Endothelial cell of umbilical vein (primary cell): ENCODE measurements around the gene TAS1R3. TPM values are rescaled to one million over a fixed set of nuclear protein-coding genes. Genes with fewer than 3 reads are reported as not detected.

ENCODE experiments used
- BruUV-seq: library from RNA; stranded (reverse); fragments of 400-500 nt; replicated peaks from 2 replicates; lab custom pipeline; 2021; lab: Mats Ljungman, UMichigan
- CTCF ChIA-PET: fragments of 300-600, 350-600 bp; sonication (Branson Sonifier 250); formaldehyde crosslinking; loops from one replicate; lab custom pipeline; 2021; ENCODE audit warnings: antibody characterized with exemption, inconsistent platforms; lab: Charles Lee
- POLR2A ChIA-PET: fragments of 300-600, 350-600 bp; sonication (Branson Sonifier 250); formaldehyde crosslinking; loops from one replicate; lab custom pipeline; 2021; ENCODE audit warnings: antibody characterized with exemption, inconsistent platforms; lab: Charles Lee
- DNase-seq: peaks from one replicate; pipeline ENCODE4 v3.0.0-alpha.2; 2011; ENCODE audit warnings: low read depth, low spot score
- FAIRE-seq: peaks from 2 replicates; lab custom pipeline; 2011; peaks lifted over from hg19 to GRCh38; lab: Jason Lieb, UNC
- H2AFZ ChIP-seq: 2 replicates; pipeline ENCODE4 v1.6.0; 2012; ENCODE audit warnings: low read depth, low read length, control low read depth, inconsistent platforms
- H3K27ac ChIP-seq: 2 replicates; pipeline ENCODE4 v1.5.1; 2011; ENCODE audit warnings: low read depth, mild to moderate bottlenecking, control low read depth, low read length, moderate library complexity; ENCODE audit not compliant: insufficient read depth
- H3K27me3 ChIP-seq, 2 experiments: 2 replicates each; pipeline versions ENCODE4 v1.6.0 to v1.6.1; 2011; ENCODE audit warnings: low read length in 2 of 2, mixed read lengths in 1 of 2; ENCODE audit not compliant: control insufficient read depth in 2 of 2, insufficient read depth in 2 of 2
- H3K36me3 ChIP-seq, 2 experiments: 2 replicates in 1 of 2; 3 replicates in 1 of 2; pipeline ENCODE4 v1.5.1; 2011; ENCODE audit warnings: low read length in 2 of 2, mild to moderate bottlenecking in 1 of 2, moderate library complexity in 1 of 2; ENCODE audit not compliant: control insufficient read depth in 2 of 2, insufficient read depth in 2 of 2; ENCODE audit errors: extremely low read depth in 1 of 2
- H3K4me1 ChIP-seq: 3 replicates; pipeline ENCODE4 v1.5.1; 2011; ENCODE audit warnings: mild to moderate bottlenecking, low read length; ENCODE audit not compliant: control insufficient read depth, insufficient read depth; ENCODE audit errors: extremely low read depth
- H3K4me2 ChIP-seq: 2 replicates; pipeline ENCODE4 v1.6.1; 2011; ENCODE audit warnings: low read length, control low read depth, mixed read lengths; ENCODE audit not compliant: insufficient read depth
- H3K4me3 ChIP-seq, 3 experiments: fragments of 200-600 bp in 1 of 3; sonication (generic), shearing (Covaris generic) in 1 of 3; replicated peaks in 1 of 3; 2 replicates each; pipeline ENCODE4 v1.5.1; 2011 to 2016; ENCODE audit warnings: control low read depth in 3 of 3, low read length in 3 of 3, mild to moderate bottlenecking in 2 of 3, inconsistent platforms in 1 of 3, low read depth in 1 of 3, moderate library complexity in 1 of 3; ENCODE audit not compliant: insufficient read depth in 1 of 3
- H3K79me2 ChIP-seq: 2 replicates; pipeline ENCODE4 v1.6.0; 2012; ENCODE audit warnings: low read length, inconsistent platforms; ENCODE audit not compliant: control insufficient read depth, insufficient read depth
- H3K9ac ChIP-seq: replicated peaks from 2 replicates; pipeline ENCODE3; 2011; ENCODE audit warnings: low read length, control low read depth; ENCODE audit not compliant: insufficient read depth; ENCODE audit errors: extremely low read depth
- H3K9me1 ChIP-seq: replicated peaks from 3 replicates; pipeline ENCODE4 v1.6.0; 2011; ENCODE audit warnings: mild to moderate bottlenecking, low read length; ENCODE audit not compliant: control insufficient read depth, insufficient read depth; ENCODE audit errors: extremely low read depth
- H3K9me3 ChIP-seq: replicated peaks from 2 replicates; pipeline ENCODE4 v1.5.1; 2012; ENCODE audit warnings: low read length, inconsistent platforms; ENCODE audit not compliant: control insufficient read depth, insufficient read depth
- H4K20me1 ChIP-seq: replicated peaks from 2 replicates; pipeline ENCODE3; 2011; ENCODE audit warnings: mild to moderate bottlenecking, low read length; ENCODE audit not compliant: control insufficient read depth, insufficient read depth; ENCODE audit errors: extremely low read depth
- CTCF ChIP-seq, 2 donors: IDR thresholded peaks; 1 replicate in 1 of 2; 2 replicates in 1 of 2; pipeline ENCODE4 v1.5.1; 2011; ENCODE audit warnings: low read length in 2 of 2, mild to moderate bottlenecking in 2 of 2, moderate library complexity in 2 of 2, control low read depth in 1 of 2, inconsistent platforms in 1 of 2, low read depth in 1 of 2; ENCODE audit not compliant: insufficient read depth in 1 of 2; ENCODE audit errors: extremely low read depth in 1 of 2
- EZH2 ChIP-seq: IDR thresholded peaks from 2 replicates; pipeline ENCODE4 v1.6.1; 2012; ENCODE audit warnings: borderline replicate concordance, low read depth, mild to moderate bottlenecking, moderate library complexity, low read length, inconsistent platforms; ENCODE audit not compliant: severe bottlenecking
- FOS ChIP-seq: IDR thresholded peaks from 2 replicates; pipeline ENCODE4 v1.6.1; 2011; ENCODE audit warnings: mild to moderate bottlenecking, low read length, moderate library complexity, borderline replicate concordance; ENCODE audit not compliant: insufficient read depth
- GATA2 ChIP-seq: IDR thresholded peaks from 2 replicates; pipeline ENCODE4 v1.7.0; 2011; ENCODE audit warnings: low read depth, mild to moderate bottlenecking, moderate library complexity, mixed read lengths, low read length; ENCODE audit not compliant: insufficient read length, insufficient read depth
- JUN ChIP-seq: IDR thresholded peaks from 2 replicates; pipeline ENCODE4 v1.6.1; 2011; ENCODE audit warnings: borderline replicate concordance, low read depth; ENCODE audit not compliant: insufficient read length, insufficient read depth
- MYC ChIP-seq: IDR thresholded peaks from one replicate; pipeline ENCODE4 v1.6.1; 2011; ENCODE audit warnings: mild to moderate bottlenecking, low read depth, low read length
- POLR2A ChIP-seq: IDR thresholded peaks from 2 replicates; pipeline ENCODE4 v1.6.1; 2012; ENCODE audit warnings: low read depth, mild to moderate bottlenecking, control low read depth, low read length
- POLR2AphosphoS5 ChIP-seq: IDR thresholded peaks from 2 replicates; pipeline ENCODE4 v1.6.1; 2012; ENCODE audit warnings: low read depth, mild to moderate bottlenecking, control low read depth, low read length, moderate library complexity; ENCODE audit not compliant: insufficient read depth
- dilution Hi-C: fragments of 300-500 bp; cut with MboI; formaldehyde crosslinking; loops from one replicate; pipeline ENCODE4 v1.15.0; 2019; ENCODE audit warnings: low sequenced_read_pairs; ENCODE audit not compliant: extremely low pct_ligation_motif_present
- intact Hi-C: fragments of 100-400 bp; cut with micrococcal nuclease; formaldehyde crosslinking; loops from one replicate; pipeline ENCODE4 v1.10.0; 2022
- polyA plus RNA-seq, 4 experiments: library from polyadenylated mRNA; depleted of rRNA in 3 of 4; stranded (reverse) in 3 of 4; unstranded in 1 of 4; fragments of >200 nt; gene quantifications; 2 replicates each; pipeline versions ENCODE4 v1.2.1 to v1.2.3, GENCODE V29; 2011 to 2012; ENCODE audit warnings: missing spikeins in 1 of 4
- total RNA-seq: library from RNA; stranded (reverse); gene quantifications from 2 replicates; pipeline ENCODE4 v1.2.3, GENCODE V29; 2021
- TF ChIP-seq, protein P1 (sequence below): IDR thresholded peaks from 2 replicates; pipeline ENCODE4 v1.6.1; 2011; ENCODE audit not compliant: insufficient read depth, insufficient read length

Gene TAS1R3
- total and polyA plus RNA-seq, 2 donors (not counting 3 experiments of a cell fraction or from before 2014, with no cell fraction given), result 0.26 to 0.38 TPM

DNA sequence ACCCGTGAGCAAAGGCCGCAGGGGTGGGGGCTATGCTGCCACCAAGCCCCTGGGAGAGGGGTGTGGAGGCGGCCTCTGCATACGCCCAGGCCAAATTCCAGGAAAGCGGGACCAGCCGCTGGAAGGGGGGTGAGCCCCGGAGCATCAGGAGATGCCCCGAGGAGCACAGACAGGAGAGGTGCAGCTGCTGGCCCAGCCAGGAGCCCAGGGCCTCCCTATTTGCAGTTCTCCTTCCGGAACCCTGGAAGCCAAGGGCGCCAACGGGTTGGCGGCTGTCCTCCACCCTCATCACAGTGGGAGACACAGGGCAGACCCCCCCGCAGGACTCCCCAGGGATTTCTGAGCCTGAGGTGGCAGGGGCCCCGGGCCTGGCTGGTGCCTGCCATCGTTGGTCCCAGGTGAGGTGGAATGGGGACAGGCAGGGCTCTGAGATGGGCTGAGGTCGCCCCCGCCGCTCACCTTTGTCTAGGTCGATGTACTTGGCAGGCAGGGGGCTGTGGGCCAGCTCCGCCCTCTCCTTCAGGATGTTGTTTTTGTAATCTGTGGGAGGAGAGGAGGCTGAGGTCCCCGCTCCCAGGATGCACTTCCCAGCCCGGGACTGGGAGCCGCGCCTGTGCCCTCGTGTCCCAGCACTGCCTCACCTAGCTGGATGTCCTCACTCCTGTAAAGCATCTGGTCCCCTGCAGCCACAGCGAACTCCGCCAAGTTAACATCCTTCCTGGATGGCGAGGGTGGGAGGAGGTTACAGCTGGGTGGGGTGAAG is 22.5 kb downstream of the TAS1R3 start:
- Histone ChIP-seq H3K9me3 (no peaks in the 10 kb centered on the region), H3K9ac (no peak overlapping the region), H3K36me3 (no peaks in the 10 kb centered on the region), H3K9me1 (no peaks in the 10 kb centered on the region), H3K27me3 (peaks cover 11 to 23% of the 10 kb centered on the region in 2 experiments), H3K4me3 (no peak overlapping the region), H2AFZ (no peak overlapping the region), H3K4me1 (no peaks in the 10 kb centered on the region), H3K79me2 (peaks cover 3% of the 10 kb centered on the region), H3K27ac (no peak overlapping the region), H3K4me2 (no peak overlapping the region), H4K20me1 (no peaks in the 10 kb centered on the region)
- dilution Hi-C loops, result no loop called here
- FAIRE-seq, result no peak
- POLR2A ChIA-PET, result no interaction called here
- CTCF ChIA-PET, result interaction anchor here (1.1 kb wide), 1 partner anchor 18 kb away, joined by 3 read pairs; no protein-coding TSS in a partner anchor
- intact Hi-C loops, result no loop called here
- TF ChIP-seq, protein P1, sequence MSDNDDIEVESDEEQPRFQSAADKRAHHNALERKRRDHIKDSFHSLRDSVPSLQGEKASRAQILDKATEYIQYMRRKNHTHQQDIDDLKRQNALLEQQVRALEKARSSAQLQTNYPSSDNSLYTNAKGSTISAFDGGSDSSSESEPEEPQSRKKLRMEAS, result no peak
- TF ChIP-seq POLR2AphosphoS5 (no peak), MYC (no peak), POLR2A (no peak), FOS (no peak), EZH2 (no peak), CTCF (IDR thresholded peaks at IDR 0.05; ENCODE audit: extremely low read depth in 1 of 2, insufficient read depth in 1 of 2, low read depth in 1 of 2, low read length in 2 of 2) (no peak), GATA2 (no peak), JUN (no peak)
- no peak for DNase-seq
- BruUV-seq, result no TSS peak
